Endodermal cell (in vitro differentiated cells): Measurements from ENCODE around the gene ATXN7L3. TPM values are rescaled to one million over a fixed set of nuclear protein-coding genes. Genes with fewer than 3 reads are reported as not detected.
"Not testable (repeated sequence)": the region's sequence is repeated elsewhere in the genome, so short reads cannot be mapped to it uniquely, and the experiment has no call there.

Experiments
- DNase-seq: peaks from one replicate; pipeline ENCODE4 v3.0.0-alpha.2; 2017
- H3K27ac ChIP-seq: 2 replicates; pipeline ENCODE4 v1.5.1; 2013; ENCODE audit warnings: mild to moderate bottlenecking, low read depth, low read length, moderate library complexity
- H3K27me3 ChIP-seq: 2 replicates; pipeline ENCODE4 v1.6.1; 2013; ENCODE audit warnings: mild to moderate bottlenecking, low read length, moderate library complexity; ENCODE audit not compliant: insufficient read depth, control insufficient read depth, poor library complexity, severe bottlenecking
- H3K36me3 ChIP-seq: 2 replicates; pipeline ENCODE4 v1.7.0; 2013; ENCODE audit warnings: mild to moderate bottlenecking, low read length, moderate library complexity; ENCODE audit not compliant: control insufficient read depth, insufficient read depth
- H3K4me1 ChIP-seq: one replicate; pipeline ENCODE4 v1.7.0; 2013; ENCODE audit warnings: low read length; ENCODE audit not compliant: control insufficient read depth, insufficient read depth
- H3K4me3 ChIP-seq: 2 replicates; pipeline ENCODE4 v1.5.1; 2013; ENCODE audit warnings: mild to moderate bottlenecking, low read length, moderate library complexity
- H3K9ac ChIP-seq: 2 replicates; pipeline ENCODE4 v1.6.1; 2013; ENCODE audit warnings: mild to moderate bottlenecking, low read length, moderate library complexity; ENCODE audit not compliant: poor library complexity, severe bottlenecking; ENCODE audit errors: extremely low read depth
- H3K9me3 ChIP-seq: 2 replicates; pipeline ENCODE4 v1.6.1; 2013; ENCODE audit warnings: mild to moderate bottlenecking, low read length, moderate library complexity; ENCODE audit not compliant: control insufficient read depth
- H3K27ac Mint-ChIP-seq: 2 replicates; pipeline ENCODE4 v1.8.0; 2020; ENCODE audit warnings: mixed read lengths
- H3K27me3 Mint-ChIP-seq: 2 replicates; pipeline ENCODE4 v1.8.0; 2021; ENCODE audit warnings: mild to moderate bottlenecking, mixed read lengths; ENCODE audit not compliant: insufficient read depth
- H3K36me3 Mint-ChIP-seq: 2 replicates; pipeline ENCODE4 v1.8.0; 2020; ENCODE audit warnings: low read depth, mixed read lengths
- H3K4me1 Mint-ChIP-seq: 2 replicates; pipeline ENCODE4 v1.8.0; 2020; ENCODE audit warnings: mixed read lengths
- H3K4me3 Mint-ChIP-seq: 2 replicates; pipeline ENCODE4 v1.8.0; 2020; ENCODE audit warnings: mild to moderate bottlenecking, moderate library complexity, mixed read lengths
- H3K9me3 Mint-ChIP-seq: 2 replicates; pipeline ENCODE4 v1.8.0; 2020; ENCODE audit warnings: mild to moderate bottlenecking, mixed read lengths
- CTCF ChIP-seq: fragments of 200-600 bp; sonication (generic); conservative IDR thresholded peaks from 2 replicates; pipeline ENCODE4 v1.5.0; 2021; ENCODE audit warnings: antibody characterized with exemption, mild to moderate bottlenecking
- WGBS, 2 experiments: methylation state at CpG; one replicate each; pipeline versions ENCODE4 v1.1.5 to v1.1.7; 2013; ENCODE audit warnings: missing lambda C conversion rate in 2 of 2, mixed read lengths in 1 of 2; ENCODE audit not compliant: insufficient coverage in 1 of 2, insufficient read length in 1 of 2; 5-methylcytosine and 5-hydroxymethylcytosine counted together
- total RNA-seq, 2 donors: library from RNA; stranded (reverse); fragmentation: NEBNext Ultra II Directional in 1 of 2; extraction: Animal tissue kit (Norgen Biotek cat#: 25700) in 1 of 2; gene quantifications; 2 replicates in 1 of 2; 3 replicates in 1 of 2; pipeline ENCODE4 v1.2.1, GENCODE V29; 2021

Gene ATXN7L3
- total RNA-seq, 2 donors from 2014 or later, result 118 to 144 TPM

- peaks cover 3% of the 10 kb centered on the region for H3K27me3 Mint-ChIP-seq
These were observed 41.5 kb upstream of the ATXN7L3 start for GRCh38 chr17:44241106-44241624.

DNA sequence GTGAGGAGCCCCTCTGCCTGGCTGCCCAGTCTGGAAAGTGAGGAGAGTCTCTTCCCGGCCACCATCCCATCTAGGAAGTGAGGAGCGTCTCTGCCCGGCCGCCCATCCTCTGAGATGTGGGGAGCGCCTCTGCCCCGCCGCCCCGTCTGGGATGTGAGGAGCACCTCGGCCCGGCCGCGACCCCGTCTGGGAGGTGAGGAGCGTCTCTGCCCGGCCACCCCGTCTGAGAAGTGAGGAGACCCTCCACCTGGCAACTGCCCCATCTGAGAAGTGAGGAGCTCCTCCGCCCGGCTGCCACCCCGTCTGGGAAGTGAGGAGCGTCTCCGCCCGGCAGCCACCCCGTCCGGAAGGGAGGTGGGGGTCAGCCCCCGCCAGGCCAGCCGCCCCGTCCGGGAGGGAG, 38.2 kb upstream of the ATXN7L3 start:
- H3K27ac Mint-ChIP-seq, H3K4me3 Mint-ChIP-seq, H3K9ac ChIP-seq, H3K27me3 Mint-ChIP-seq, H3K9me3 ChIP-seq, H3K4me3 ChIP-seq, DNase-seq, H3K27me3 ChIP-seq, H3K36me3 Mint-ChIP-seq, H3K4me1 Mint-ChIP-seq, H3K36me3 ChIP-seq, H3K27ac ChIP-seq, H3K4me1 ChIP-seq: not testable (repeated sequence)
- WGBS, 2 experiments, result 87 to 98% methylated on average over 3 to 5 of the region's 28 CpGs
- H3K9me3 Mint-ChIP-seq, result peaks cover 18% of the 10 kb centered on the region

More at GRCh38 chr17:44241106-44241624, 41.5 kb upstream of the ATXN7L3 start:
- no peak overlapping the region for H3K27ac Mint-ChIP-seq
- no peaks in the 10 kb centered on the region for H3K4me1 ChIP-seq
- no peaks in the 10 kb centered on the region for H3K9me3 ChIP-seq
- H3K27me3 ChIP-seq, result no peaks in the 10 kb centered on the region
- no peak for DNase-seq
- WGBS, 2 experiments, result 81 to 84% methylated on average over 5 to 6 of the region's 6 CpGs
- TF ChIP-seq CTCF, result no peak
- H3K36me3 ChIP-seq, result no peaks in the 10 kb centered on the region
- peaks cover 4% of the 10 kb centered on the region for H3K4me1 Mint-ChIP-seq
- no peaks in the 10 kb centered on the region for H3K36me3 Mint-ChIP-seq
- H3K9ac ChIP-seq, result no peak overlapping the region
- H3K4me3 ChIP-seq, result no peak overlapping the region
- no peak overlapping the region for H3K27ac ChIP-seq
- peaks cover 15% of the 10 kb centered on the region for H3K9me3 Mint-ChIP-seq
- no peak overlapping the region for H3K4me3 Mint-ChIP-seq

DNA sequence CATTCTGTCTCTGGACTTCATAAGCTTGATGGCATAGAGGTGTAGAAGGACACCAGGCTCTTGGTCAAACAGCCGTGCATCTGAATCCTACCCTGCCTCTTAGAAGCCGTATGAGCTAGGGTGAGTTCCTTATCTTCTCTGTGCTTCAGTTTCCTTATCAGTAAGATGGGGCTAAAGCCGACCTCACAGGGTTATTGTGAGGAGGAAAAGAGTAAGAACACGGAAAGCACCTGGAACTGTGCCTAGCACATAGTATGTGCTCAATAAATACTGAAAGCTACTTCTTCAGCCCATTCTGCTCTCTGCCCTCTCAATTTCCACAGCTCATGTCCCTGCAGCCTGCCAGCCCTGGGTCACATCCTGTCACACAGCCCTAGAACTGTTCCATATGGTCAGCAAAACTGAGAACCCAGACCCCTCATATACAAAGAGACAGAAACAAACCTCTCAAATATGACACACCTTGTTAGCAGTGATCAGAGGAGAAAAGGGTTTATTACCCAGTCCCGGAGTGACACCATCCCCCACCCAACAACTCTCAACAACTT, 36.8 kb upstream of the ATXN7L3 start:
- Mint-ChIP-seq H3K27ac (no peak overlapping the region), H3K36me3 (no peaks in the 10 kb centered on the region), H3K9me3 (peaks cover 18% of the 10 kb centered on the region), H3K27me3 (peaks cover 6% of the 10 kb centered on the region), H3K4me3 (no peak overlapping the region), H3K4me1 (no peaks in the 10 kb centered on the region)
- H3K27ac ChIP-seq, result no peak overlapping the region
- H3K9me3 ChIP-seq, result no peaks in the 10 kb centered on the region
- H3K9ac ChIP-seq, result no peak overlapping the region
- WGBS, 2 experiments, result 77 to 82% methylated on average over 3 to 5 of the region's 5 CpGs
- no peaks in the 10 kb centered on the region for H3K36me3 ChIP-seq
- H3K27me3 ChIP-seq, result no peaks in the 10 kb centered on the region
- no peak for DNase-seq
- H3K4me3 ChIP-seq, result no peak overlapping the region
- no peak for TF ChIP-seq CTCF
- H3K4me1 ChIP-seq, result no peaks in the 10 kb centered on the region

DNA sequence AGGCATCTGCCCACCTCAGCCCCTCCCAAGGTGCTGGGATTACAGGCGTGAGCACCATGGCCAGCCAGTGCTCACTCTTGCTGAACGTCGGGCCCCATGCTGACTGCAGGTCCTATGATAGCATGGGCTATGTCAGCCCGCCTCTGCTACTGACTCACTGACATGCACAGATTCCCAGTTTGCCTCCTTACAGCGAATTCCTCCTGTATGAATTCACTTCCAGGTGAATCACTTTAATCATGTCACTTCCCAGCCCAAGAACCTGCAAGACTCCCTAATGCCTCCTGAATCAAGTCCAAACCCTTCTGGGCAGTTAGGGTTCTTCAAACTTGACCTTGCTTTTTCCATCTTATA, 35.9 kb upstream of the ATXN7L3 start:
- H3K4me1 Mint-ChIP-seq, result no peaks in the 10 kb centered on the region
- no peaks in the 10 kb centered on the region for H3K36me3 Mint-ChIP-seq
- Histone ChIP-seq H3K27ac (no peak overlapping the region), H3K9ac (no peak overlapping the region), H3K27me3 (no peaks in the 10 kb centered on the region), H3K9me3 (no peaks in the 10 kb centered on the region), H3K4me1 (no peaks in the 10 kb centered on the region), H3K36me3 (no peaks in the 10 kb centered on the region), H3K4me3 (no peak overlapping the region)
- H3K27ac Mint-ChIP-seq, result no peak overlapping the region
- H3K27me3 Mint-ChIP-seq, result peaks cover 6% of the 10 kb centered on the region
- TF ChIP-seq CTCF, result no peak
- whole genome bisulfite sequencing, 2 experiments, result 81 to 85% methylated on average over 5 of the region's 5 CpGs
- H3K4me3 Mint-ChIP-seq, result no peak overlapping the region
- DNase-seq, result no peak
- peaks cover 18% of the 10 kb centered on the region for H3K9me3 Mint-ChIP-seq
